Stimulated activated CD8-positive, alpha-beta memory T cell treated with anti-CD3 and anti-CD28 coated beads, Interleukin-15, amount 100 ng/mL, for 1 hour (primary cell): ENCODE data around the gene EXOC3L4.

Experiments
- DNase-seq: peaks from one replicate; pipeline ENCODE4 v3.0.0-alpha.2; 2020; ENCODE audit warnings: low read depth

The EXOC3L4 gene

DNA sequence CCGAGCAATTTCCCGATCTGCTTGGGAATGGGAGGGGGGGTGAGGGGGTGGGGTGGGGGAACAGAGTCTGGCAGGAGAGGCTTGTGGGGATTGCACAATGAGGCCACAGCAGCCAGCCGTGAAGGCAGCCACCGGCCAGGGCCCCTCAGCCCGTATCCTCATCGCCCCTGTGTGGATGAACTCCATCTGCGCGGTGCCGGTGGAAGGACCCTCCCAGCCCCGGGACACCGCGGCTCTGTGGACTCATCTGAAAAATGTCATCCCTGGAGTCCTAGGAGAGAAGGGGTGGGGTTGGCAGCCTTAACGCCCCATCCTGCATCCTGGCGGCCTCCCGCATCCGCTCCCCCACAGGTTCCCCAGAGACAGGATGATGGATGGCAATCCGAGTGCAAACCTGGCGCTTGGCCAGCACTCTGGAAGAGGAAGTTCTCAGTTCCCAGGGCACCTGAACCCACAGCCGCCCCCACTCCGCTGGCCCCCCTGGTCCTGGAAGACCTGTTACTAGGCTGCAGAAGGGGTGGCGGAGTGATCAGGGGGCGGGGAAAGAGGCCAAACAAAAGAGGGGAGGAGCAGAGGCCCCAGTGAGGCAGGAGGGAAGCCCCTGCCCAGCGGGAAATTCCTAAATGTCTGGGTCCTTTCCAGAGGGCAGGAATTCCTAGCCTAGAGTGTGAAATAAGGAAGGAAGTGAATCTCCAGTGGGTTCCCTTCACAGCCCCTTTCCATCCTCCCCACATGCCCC is 27.5 kb downstream of the EXOC3L4 start:
- DNase-seq: no peak

DNA sequence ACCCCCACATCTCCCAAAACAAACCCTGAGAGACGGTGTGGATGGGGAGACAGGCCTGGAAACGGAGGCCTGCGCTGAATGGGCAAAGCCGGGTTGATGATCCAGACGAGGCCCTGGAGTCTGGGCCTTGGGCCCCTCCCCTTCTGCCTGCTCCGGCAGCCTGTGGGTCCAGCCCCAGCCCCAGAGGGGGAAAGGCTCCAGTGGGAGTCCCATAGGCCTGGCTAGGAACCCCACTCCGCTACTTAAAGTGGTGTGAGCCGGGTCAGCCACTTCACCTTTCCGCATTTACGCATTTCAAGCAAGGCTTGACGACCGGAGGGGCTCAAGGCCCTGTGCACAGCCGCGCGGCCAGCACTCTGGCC is 28.0 kb downstream of the EXOC3L4 start:
- DNase-seq: no peak

DNA sequence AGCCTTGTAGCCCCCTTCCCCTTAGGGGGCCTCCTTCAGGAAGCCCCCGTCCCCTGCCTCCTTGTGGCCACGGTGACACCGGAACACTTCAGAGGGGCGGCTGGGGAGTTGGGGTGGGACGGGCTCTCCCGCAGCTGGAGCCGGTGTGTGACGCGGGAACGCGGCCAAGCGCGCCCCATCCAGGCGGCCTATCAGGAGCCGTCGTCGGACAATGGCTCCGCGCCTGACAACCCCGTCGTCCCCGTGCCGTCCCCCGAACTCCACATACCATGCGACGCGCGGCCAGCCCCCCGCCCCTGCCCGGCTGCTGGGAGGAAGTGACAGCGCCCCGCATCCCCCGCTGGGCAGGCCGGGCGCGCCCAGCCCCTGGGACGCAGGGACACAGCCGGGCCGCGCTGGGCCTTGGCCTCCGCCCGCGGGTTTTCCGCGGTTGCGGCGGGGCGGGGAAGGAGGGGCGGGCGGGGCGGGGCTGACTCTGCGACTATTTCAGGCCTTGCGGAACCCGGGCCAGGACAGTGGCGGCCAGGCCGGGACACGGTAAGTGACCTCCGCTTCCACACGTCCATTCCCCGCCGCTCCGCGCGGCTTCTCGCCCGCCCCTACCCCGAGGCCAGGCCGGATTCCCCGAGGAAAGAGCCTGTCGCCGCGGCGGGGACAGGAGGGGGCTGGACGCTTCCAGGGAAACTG is 28.6 kb downstream of the EXOC3L4 start, which contains the start of gene TNFAIP2:
Gene TNFAIP2, plus strand, starts transcription at position 515 of the 687 bp plus-strand sequence. CDS start 2,997 bp downstream, outside the sequence.
- DNase-seq: no peak

DNA sequence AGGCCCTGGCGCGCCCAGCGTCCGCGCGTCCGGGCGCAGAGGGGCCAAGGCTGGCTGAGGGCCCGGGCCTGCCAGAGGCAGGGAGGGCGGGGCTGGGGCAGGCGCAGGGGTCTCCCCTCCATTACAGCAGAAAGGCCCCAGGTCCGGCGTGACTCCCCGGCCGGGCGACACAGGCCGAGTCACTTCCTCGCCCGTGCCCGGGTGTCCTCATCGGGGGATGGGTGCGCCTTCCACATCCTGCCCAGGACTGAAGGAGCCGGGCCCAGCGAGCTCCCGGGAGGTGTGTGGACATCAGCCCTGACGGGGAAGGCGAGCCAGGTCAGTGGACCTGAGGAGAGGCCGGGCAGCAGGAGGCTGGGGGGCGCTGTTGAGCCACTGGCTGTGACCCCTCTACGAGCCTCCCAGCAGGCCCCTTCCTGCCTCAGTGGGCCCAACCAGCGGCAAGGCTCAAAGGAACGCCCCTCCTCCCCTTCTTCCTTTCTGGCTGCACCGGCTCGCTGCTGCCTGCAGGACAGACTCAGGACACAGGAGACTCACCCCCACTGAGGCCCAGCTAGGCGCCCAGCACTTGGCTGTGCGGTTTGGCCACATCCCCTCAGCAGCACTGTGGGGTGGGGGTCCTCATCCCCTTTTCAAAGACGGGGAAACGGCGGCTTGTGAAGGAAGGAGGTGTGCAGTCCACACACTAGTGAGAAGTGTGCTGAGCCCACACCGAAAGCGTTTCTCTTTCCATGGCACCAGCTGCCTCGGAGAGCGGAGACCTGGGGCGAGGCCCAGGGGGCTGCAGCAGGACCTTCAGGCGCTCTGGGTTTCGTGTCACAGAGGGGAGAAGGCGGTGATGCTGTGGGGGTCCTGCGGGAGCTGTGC is 29.3 kb downstream of the EXOC3L4 start:
- DNase-seq: no peak

DNA sequence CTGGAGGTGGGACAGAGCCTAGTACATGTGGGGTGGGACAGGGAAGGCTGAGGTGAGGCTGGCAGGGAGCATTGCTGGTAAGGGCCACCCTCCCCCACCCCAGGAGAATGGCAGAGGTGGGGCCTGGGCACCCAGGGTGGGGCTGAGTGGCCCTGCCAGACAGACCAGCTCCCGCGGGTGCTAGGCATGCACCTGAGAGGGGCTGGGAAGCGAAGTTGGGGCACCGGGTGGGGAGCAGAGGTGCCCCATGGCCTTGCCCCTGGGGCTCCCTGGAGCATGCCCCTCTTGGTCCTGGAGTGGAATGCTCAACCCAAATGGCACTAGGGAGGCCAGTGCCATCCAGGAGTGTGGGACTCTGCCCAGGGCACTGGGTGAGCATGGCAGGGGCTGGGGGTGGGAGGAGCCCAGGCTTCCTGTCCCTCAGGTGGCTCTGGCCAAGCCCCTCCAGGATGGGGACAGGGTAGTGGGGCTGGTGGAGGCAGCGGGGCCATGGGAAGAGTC is 30.0 kb downstream of the EXOC3L4 start:
- no peak for DNase-seq

DNA sequence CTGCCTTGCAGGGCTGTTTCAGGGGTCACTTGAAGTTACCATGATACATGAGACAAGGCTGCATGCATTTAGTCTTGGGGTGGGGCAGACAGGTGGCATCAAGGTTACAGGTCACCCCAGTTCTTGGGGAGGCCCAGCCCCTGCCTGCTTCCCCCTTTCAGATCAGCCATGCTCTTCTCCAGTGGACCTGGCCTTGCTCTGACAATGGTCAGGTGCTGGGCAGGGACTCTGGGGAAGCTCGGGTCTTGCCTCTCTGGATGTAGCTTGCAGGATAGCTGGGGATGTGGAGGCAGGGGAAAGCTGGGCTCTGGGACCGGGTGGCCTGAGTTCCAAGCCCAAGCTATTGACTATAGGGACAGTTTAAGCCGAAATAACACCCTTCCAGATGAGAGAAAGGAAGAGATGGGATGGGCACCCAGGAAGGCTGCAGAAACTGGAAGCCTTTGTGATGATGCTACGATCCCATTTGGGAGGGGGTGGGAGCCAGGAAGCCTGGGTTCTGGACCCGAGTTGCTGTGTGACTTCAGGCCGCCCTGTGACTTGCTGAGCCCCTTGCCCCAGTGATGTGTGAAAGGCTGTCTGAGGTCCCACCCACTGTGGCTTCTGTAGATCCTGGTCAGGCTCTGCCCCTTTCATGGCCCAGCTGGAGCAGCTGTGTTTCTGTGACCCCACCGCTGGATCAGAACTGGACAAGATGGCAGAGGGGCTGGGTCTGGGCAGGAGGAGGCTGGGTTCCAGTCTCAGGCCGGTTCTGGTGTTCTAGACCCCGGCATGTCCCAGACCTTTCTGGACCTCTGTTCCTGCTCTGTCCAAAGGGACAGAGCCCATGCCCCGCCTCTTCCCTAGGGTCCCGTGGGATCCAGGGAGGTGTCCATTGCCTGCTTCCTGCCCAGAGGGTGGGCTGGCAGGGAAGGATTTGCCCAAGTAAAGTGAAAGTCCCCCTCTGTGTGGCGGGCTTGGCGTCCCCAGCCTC is 30.9 kb downstream of the EXOC3L4 start:
- no peak for DNase-seq

DNA sequence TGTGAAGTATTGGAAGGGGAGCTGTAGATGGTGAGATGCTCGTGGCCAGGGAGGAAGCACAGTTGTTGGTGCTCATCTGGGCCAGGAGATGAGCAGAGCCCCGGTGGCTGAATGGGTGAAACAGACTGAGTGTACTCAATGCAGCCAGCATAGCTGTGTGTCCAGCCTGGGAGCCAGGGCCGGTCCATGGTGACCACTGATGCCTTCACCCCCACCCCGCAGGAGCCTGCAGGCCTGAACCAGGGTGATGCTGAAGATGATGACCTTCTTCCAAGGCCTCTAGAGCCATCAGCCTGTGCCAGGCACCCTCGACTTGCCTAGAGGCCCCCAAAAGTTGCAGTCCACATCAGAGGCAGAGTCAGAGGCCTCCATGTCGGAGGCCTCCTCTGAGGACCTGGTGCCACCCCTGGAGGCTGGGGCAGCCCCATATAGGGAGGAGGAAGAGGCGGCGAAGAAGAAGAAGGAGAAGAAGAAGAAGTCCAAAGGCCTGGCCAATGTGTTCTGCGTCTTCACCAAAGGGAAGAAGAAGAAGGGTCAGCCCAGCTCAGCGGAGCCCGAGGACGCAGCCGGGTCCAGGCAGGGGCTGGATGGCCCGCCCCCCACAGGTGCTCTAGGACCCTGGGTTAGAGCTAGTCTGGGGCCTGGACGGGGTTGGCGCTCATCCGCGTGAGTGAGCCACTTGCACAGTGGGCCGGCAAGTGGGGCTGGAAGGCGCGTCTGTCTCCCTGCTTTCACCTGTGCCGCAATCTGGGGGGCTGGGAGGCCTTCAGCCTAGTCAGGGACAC is 31.8 kb downstream of the EXOC3L4 start:
- no peak for DNase-seq

DNA sequence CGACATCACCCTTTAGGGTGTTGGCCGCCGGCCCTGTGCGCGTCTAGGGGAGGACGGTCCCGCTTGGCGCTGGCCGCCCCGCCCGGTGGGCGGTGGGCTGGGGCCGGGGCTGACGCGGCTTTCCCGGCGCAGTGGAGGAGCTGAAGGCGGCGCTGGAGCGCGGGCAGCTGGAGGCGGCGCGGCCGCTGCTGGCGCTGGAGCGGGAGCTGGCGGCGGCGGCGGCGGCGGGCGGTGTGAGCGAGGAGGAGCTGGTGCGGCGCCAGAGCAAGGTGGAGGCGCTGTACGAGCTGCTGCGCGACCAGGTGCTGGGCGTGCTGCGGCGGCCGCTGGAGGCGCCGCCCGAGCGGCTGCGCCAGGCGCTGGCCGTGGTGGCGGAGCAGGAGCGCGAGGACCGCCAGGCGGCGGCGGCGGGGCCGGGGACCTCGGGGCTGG is 32.4 kb downstream of the EXOC3L4 start:
- no peak for DNase-seq

DNA sequence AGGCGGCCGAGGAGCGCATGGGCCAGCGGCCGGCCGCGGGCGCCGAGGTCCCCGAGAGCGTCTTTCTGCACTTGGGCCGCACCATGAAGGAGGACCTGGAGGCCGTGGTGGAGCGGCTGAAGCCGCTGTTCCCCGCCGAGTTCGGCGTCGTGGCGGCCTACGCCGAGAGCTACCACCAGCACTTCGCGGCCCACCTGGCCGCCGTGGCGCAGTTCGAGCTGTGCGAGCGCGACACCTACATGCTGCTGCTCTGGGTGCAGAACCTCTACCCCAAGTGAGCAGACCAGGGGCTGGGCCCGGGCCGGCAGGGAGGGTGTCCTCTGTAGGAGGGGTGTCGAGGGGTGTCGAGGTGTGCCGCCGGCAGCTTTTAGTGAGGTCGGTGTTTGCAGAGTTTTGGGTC is 32.8 kb downstream of the EXOC3L4 start:
- no peak for DNase-seq

DNA sequence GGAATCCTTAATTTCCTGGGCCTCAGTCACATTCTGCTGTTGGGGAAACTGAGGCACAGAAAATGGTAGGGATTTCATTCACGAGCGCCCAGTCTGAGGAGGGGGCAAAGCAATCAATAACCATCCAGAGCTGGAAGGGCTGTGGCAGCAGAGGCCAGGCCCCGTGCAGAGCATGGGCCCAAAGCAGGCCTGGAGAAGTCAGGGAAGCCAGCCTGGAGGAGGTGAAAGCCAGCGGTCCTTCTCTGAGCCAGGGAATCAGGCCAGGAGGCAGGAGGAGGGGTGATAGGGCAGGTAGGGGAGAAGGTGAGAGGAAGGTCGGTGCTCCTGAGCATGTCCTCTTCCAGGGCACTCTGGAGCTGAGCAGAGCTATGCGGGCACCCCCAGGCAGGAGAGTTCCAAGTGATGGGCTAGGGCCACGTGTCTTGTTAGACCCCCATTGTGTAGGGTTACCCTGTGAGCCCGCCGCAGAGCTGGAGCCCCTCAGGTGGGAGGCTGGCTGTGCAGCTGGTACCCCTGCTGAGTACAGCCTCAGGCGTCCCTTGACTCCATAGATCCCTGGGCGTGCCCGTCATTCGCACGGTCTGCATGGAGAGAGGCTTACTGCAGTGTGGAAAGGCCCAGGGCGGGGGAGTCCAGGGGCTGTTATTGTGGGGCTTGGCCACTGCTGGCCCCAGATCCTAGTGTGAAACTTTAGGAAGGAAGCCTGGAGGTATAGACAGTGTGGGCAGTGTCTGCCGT is 33.5 kb downstream of the EXOC3L4 start:
- DNase-seq: no peak

DNA sequence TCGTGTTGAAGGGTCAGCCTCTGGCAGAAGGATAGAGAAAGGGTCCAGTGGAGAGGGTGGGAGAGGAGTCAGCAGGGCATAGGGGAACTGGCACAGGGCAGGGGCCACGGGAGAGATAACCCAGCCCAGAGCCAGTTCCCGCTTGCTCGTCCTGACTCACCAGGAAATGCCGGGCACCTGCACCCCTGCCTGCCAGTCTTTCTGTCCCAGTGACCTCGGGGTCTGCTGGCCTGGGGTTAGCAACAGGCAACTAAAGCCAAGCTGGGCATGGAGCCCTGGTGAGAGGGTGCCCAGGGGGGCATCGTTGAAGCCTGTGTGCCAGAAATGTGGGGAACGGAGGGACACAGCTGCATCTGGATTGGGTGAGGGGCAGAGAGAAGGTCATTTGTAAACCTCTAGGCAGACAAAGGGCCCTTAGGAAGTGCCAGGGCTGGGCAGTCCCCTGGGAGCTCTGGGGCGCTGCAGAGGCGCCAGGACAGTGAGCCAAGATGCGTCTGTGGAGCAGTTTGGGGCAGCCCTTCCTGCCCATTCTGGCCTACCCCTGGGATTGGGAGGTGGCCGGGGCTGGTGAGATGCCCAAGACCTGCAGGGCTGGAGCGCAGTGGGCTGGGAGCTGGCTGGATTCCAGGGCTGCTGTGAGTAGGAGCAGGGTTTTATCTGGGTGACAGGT is 34.2 kb downstream of the EXOC3L4 start:
- no peak for DNase-seq

DNA sequence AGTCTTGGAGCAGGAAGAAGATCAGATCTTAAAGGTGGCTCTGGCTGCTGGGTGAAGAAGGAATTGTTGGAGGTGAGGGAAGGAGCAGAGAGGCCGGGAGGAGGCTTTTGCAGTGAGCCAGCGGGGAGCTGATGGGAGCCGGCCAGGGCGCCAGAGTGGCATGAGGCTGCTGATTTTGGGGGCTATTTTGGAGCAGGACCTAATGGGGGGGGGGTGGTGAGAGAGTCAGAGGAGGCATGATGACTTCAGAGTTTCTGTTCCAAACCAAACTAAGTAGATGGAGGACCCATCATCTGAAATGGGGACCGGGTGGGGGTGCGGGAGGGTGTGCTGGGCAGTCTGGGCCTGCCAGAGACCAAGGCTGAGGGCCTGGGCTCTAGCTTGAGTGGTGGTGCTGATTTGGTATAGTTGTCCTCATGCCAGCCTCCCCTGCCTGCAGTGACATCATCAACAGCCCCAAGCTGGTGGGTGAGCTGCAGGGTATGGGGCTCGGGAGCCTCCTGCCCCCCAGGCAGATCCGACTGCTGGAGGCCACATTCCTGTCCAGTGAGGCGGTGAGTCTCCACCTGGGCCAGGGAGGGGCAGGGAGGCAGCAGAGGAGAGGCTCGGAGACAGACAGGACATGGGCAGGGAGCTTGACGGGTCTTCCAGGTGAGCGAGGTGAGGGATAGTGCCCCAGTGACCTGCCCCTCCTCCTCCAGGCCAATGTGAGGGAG is 34.9 kb downstream of the EXOC3L4 start:
- DNase-seq: no peak

DNA sequence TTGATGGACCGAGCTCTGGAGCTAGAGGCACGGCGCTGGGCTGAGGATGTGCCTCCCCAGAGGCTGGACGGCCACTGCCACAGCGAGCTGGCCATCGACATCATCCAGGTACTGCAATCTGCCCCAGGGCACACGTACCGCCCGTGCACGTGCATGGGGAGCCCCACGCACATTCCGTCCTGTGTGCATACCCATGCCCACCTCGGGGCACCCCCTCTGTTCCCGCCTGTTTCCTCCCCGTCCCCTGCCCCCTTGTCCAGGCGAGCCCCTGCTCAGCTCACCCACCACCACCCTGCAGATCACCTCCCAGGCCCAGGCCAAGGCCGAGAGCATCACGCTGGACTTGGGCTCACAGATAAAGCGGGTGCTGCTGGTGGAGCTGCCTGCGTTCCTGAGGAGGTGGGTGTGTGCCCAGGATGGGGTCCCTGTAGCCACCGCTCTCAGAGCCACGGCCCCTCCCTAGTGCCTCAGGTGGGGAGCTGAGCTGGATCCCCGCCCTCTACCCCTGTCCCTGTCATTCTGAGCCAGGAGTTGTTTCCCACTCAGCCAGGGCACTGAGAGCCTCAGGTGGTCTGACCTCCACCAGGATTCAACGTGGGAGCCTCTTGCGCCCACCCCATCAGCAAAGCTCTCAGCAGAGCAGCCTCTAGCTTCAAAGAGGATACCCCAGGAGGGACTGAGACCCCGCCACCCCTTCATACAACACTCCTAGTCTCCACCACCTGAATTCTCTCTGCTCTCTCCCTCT is 35.7 kb downstream of the EXOC3L4 start:
- no peak for DNase-seq

DNA sequence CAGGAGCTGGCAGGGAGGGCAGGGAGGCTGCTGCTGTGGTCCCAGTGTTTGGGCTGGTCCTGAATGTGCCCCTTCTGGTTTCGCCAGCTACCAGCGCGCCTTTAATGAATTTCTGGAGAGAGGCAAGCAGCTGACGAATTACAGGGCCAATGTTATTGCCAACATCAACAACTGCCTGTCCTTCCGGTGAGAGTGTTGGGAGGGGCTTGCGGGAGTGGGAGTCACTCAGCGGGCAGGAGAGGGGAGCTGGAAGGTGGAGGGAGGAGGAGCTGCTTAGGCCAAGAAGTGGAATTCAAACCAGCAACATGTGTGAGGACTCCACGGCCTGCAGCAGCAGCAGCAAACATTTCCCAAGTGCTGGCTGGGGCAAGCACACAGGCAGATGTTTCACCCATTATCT is 36.4 kb downstream of the EXOC3L4 start:
- no peak for DNase-seq

DNA sequence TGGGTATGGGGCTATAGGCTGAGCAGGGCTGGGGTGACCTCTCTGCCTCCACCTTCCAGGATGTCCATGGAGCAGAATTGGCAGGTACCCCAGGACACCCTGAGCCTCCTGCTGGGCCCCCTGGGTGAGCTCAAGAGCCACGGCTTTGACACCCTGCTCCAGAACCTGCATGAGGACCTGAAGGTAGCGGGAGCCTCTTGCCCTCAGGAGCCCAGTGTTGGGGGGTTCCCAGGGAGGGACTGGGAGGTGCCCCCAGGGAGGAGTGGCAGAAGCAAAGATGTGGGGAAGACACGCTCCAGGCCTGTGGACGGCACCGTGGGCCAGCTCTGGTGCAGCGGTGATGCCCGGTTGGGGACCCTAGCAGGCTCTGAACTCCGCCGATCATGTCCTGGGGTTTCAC is 37.1 kb downstream of the EXOC3L4 start:
- no peak for DNase-seq

DNA sequence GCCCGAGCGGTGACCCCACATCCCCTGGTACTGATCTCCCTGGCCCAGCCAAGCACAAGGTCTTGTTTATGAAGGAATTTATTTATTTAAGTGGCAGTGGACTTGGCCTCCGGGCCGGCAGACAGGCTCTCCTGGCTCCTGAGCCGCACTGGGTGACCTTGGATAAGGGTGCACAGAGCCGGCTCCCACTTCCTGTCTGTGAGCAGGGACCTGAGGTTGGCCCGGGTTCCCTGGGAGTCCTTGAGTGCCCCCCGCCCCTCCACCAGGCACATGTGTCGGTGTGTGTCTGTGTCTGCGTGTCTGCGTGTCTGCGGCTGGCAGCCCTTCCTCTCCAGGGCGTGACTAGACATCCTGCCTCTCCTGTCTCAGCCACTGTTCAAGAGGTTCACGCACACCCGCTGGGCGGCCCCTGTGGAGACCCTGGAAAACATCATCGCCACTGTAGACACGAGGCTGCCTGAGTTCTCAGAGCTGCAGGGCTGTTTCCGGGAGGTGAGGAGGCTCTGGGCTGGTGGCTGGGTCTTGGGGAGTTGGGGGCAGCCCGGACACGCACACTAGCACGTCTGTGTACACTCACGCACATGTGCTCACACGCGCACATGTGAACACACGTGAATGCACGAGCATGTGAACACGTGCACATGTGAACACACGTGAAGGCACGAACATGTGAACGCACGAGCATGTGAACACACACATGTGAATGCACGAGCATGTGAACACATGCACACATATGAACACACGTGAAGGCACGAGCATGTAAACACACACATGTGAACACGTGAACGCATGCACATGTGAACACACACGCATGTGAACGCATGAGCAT is 38.1 kb downstream of the EXOC3L4 start:
- no peak for DNase-seq
